ENCODE data around the gene TCAP. TPM values are rescaled to one million over a fixed set of nuclear protein-coding genes. Genes with fewer than 3 reads are reported as not detected.

Gene TCAP
- total and polyA plus RNA-seq, 10 donors: 1.5 to 3.2 (median 2.2) TPM

GRCh38 chr17:39629494-39629880 lies 35.7 kb upstream of the TCAP start:
- no peak for TF ChIP-seq CTCF (IDR thresholded peaks at IDR 0.05 in 8 of 11, conservative IDR thresholded peaks at IDR 0.05 in 3 of 11)
- no peak for TF ChIP-seq POLR2AphosphoS5 (IDR thresholded peaks at IDR 0.05)
- no peak for TF ChIP-seq POLR2A (IDR thresholded peaks at IDR 0.05)
- Histone ChIP-seq H3K4me3 (no peak overlapping the region), H3K9me3 (no peaks in the 10 kb centered on the region), H3K4me1 (peaks cover 0 to 43% (median 17%) of the 10 kb centered on the region in 6 donors), H3K27ac (no peak overlapping the region), H3K27me3 (replicated peaks in 1 of 7) (peaks cover 0 to 82% (median 35%) of the 10 kb centered on the region in 7 donors), H3K36me3 (no peaks in the 10 kb centered on the region)
- intact Hi-C loops (cut with DNase I; ENCODE audit: low total_unique reads): loop anchor here (10.0 kb wide), 1 partner anchor 235 kb away; the partner anchor contains the start of genes IKZF3 and ZPBP2
- WGBS, 5 donors: 48 to 89% (median 54%) methylated on average over 3 of the region's 3 CpGs
- DNase-seq: no peak

GRCh38 chr17:39629898-39630297 lies 35.3 kb upstream of the TCAP start:
- peaks cover 4 to 47% (median 21%) of the 10 kb centered on the region in 6 donors for H3K4me1 ChIP-seq
- no peaks in the 10 kb centered on the region for H3K9me3 ChIP-seq
- 48 to 80% (median 71%) methylated on average over 11 to 12 of the region's 12 CpGs for WGBS, 5 donors
- H3K4me3 ChIP-seq: no peak overlapping the region
- no peaks in the 10 kb centered on the region for H3K36me3 ChIP-seq
- intact Hi-C loops (cut with DNase I; ENCODE audit: low total_unique reads): loop anchor here (10.0 kb wide), 1 partner anchor 235 kb away; the partner anchor contains the start of genes IKZF3 and ZPBP2
- no peak overlapping the region for H3K27ac ChIP-seq
- H3K27me3 ChIP-seq (replicated peaks in 1 of 7): peaks cover 0 to 78% (median 32%) of the 10 kb centered on the region in 7 donors
- TF ChIP-seq POLR2A (IDR thresholded peaks at IDR 0.05): no peak
- TF ChIP-seq POLR2AphosphoS5 (IDR thresholded peaks at IDR 0.05): no peak
- no peak for TF ChIP-seq CTCF (IDR thresholded peaks at IDR 0.05 in 8 of 11, conservative IDR thresholded peaks at IDR 0.05 in 3 of 11)
- DNase-seq: no peak

GRCh38 chr17:39631403-39631802 lies 33.7 kb upstream of the TCAP start:
- Histone ChIP-seq H3K9me3 (no peaks in the 10 kb centered on the region), H3K4me3 (no peak overlapping the region), H3K36me3 (no peaks in the 10 kb centered on the region), H3K27ac (no peak overlapping the region), H3K4me1 (peaks cover 8 to 59% (median 33%) of the 10 kb centered on the region in 6 donors), H3K27me3 (replicated peaks in 1 of 7) (peaks cover 0 to 63% (median 17%) of the 10 kb centered on the region in 7 donors)
- TF ChIP-seq POLR2A (IDR thresholded peaks at IDR 0.05) (no peak), POLR2AphosphoS5 (IDR thresholded peaks at IDR 0.05) (no peak), CTCF (IDR thresholded peaks at IDR 0.05 in 8 of 11, conservative IDR thresholded peaks at IDR 0.05 in 3 of 11) (no peak)
- WGBS, 5 donors: 22 to 35% (median 32%) methylated on average over 6 of the region's 6 CpGs
- no peak for DNase-seq
- intact Hi-C loops (cut with DNase I; ENCODE audit: low total_unique reads): no loop called here

- DNase-seq: no peak
- H3K9me3 ChIP-seq: no peaks in the 10 kb centered on the region
- 46 to 54% (median 52%) methylated on average over 12 to 13 of the region's 13 CpGs for WGBS, 5 donors
These were observed 32.8 kb upstream of the TCAP start for GRCh38 chr17:39632153-39632941.

More at GRCh38 chr17:39632153-39632941, 32.8 kb upstream of the TCAP start:
- Histone ChIP-seq H3K4me3 (no peak overlapping the region), H3K4me1 (peaks cover 10 to 54% (median 28%) of the 10 kb centered on the region in 6 donors), H3K27ac (no peak overlapping the region), H3K27me3 (replicated peaks in 1 of 7) (peaks cover 0 to 54% (median 8%) of the 10 kb centered on the region in 7 donors), H3K36me3 (no peaks in the 10 kb centered on the region)
- intact Hi-C loops (cut with DNase I; ENCODE audit: low total_unique reads): no loop called here
- TF ChIP-seq POLR2A (IDR thresholded peaks at IDR 0.05) (no peak), CTCF (IDR thresholded peaks at IDR 0.05 in 8 of 11, conservative IDR thresholded peaks at IDR 0.05 in 3 of 11) (no peak), POLR2AphosphoS5 (IDR thresholded peaks at IDR 0.05) (no peak)

Measured in spleen (tissue), 11 donors.